ENCODE measurements around the gene ZFYVE27.
A peak's percentile ranks its signal among the peaks of the same experiment; 100 is the strongest.

Gene ZFYVE27

GRCh38 chr10:97736403-97736901 lies 476 bp upstream of the ZFYVE27 start:
- peaks cover 6% of the 10 kb centered on the region for H3K79me1 ChIP-seq (ENCODE audit: low read length)
- no peak overlapping the region for H2BK5ac ChIP-seq (ENCODE audit: low read depth, low read length, poor library complexity)
- no peak overlapping the region for H2BK120ac ChIP-seq (ENCODE audit: insufficient read depth, low read length, poor library complexity)
- H3K27me3 ChIP-seq (ENCODE audit: insufficient read depth, low read length), result no peaks in the 10 kb centered on the region
- H3K4ac ChIP-seq (ENCODE audit: low read depth, low read length), result no peak overlapping the region
- peak overlapping the region; percentile 43 for H3K4me2 ChIP-seq (ENCODE audit: low read length)
- H3K4me3 ChIP-seq (ENCODE audit: low read depth, low read length), result no peak overlapping the region
- no peak overlapping the region for H2AK5ac ChIP-seq (ENCODE audit: low read length)
- no peak overlapping the region for H3K18ac ChIP-seq (ENCODE audit: low read length)
- H3K14ac ChIP-seq (ENCODE audit: low read length), result no peak overlapping the region
- peaks cover 6 to 11% of the 10 kb centered on the region in 2 experiments for H3K36me3 ChIP-seq (ENCODE audit: control insufficient read depth in 1 of 2, insufficient read depth in 2 of 2, low read length in 2 of 2)
- no CpG with 5 or more reads among the region's 13 CpGs for WGBS (ENCODE audit: extremely low coverage, insufficient coverage, insufficient read length)
- no peak overlapping the region for H2BK12ac ChIP-seq (ENCODE audit: low read length)
- no peak overlapping the region for H3K9ac ChIP-seq (ENCODE audit: low read length)
- H3K9me3 ChIP-seq (ENCODE audit: insufficient read depth, low read depth, low read length), result peaks cover 4% of the 10 kb centered on the region
- peaks cover 6 to 9% of the 10 kb centered on the region in 2 experiments for H3K4me1 ChIP-seq (ENCODE audit: control insufficient read depth in 1 of 2, insufficient read depth in 2 of 2, low read length in 2 of 2)
- peak overlapping the region; percentile 67 for H2AFZ ChIP-seq (ENCODE audit: insufficient read depth, low read length, poor library complexity)
- H3K27ac ChIP-seq (ENCODE audit: low read depth, low read length), result no peak overlapping the region
- DNase-seq, result no peak
- H4K91ac ChIP-seq (ENCODE audit: low read depth, low read length), result no peak overlapping the region
- no peak overlapping the region for H3K23ac ChIP-seq (ENCODE audit: low read length)
- peaks cover 9% of the 10 kb centered on the region for H3K79me2 ChIP-seq (ENCODE audit: control insufficient read depth, insufficient read depth, low read length, poor library complexity)
- H4K12ac ChIP-seq (ENCODE audit: low read depth, low read length), result peak overlapping the region; percentile 33
- H4K8ac ChIP-seq (ENCODE audit: low read depth, low read length), result peak overlapping the region; percentile 91

- no CpG with 5 or more reads among the region's 14 CpGs for WGBS (ENCODE audit: extremely low coverage, insufficient coverage, insufficient read length)
- H2AK5ac ChIP-seq (ENCODE audit: low read length), result peak overlapping the region; percentile 50
- no peaks in the 10 kb centered on the region for H3K27me3 ChIP-seq (ENCODE audit: insufficient read depth, low read length)
- peak overlapping the region; percentile 76 for H3K4me2 ChIP-seq (ENCODE audit: low read length)
- no peak overlapping the region for H2BK120ac ChIP-seq (ENCODE audit: insufficient read depth, low read length, poor library complexity)
- H3K79me2 ChIP-seq (ENCODE audit: control insufficient read depth, insufficient read depth, low read length, poor library complexity), result peaks cover 9% of the 10 kb centered on the region
- peak overlapping the region; percentile 21 for H3K18ac ChIP-seq (ENCODE audit: low read length)
- peaks cover 6 to 9% of the 10 kb centered on the region in 2 experiments for H3K4me1 ChIP-seq (ENCODE audit: control insufficient read depth in 1 of 2, insufficient read depth in 2 of 2, low read length in 2 of 2)
- peak overlapping the region; percentile 96 for H4K8ac ChIP-seq (ENCODE audit: low read depth, low read length)
- H4K12ac ChIP-seq (ENCODE audit: low read depth, low read length), result peak overlapping the region; percentile 27
- H3K27ac ChIP-seq (ENCODE audit: low read depth, low read length), result no peak overlapping the region
- H3K4ac ChIP-seq (ENCODE audit: low read depth, low read length), result peak overlapping the region; percentile 50
- no peak overlapping the region for H3K23ac ChIP-seq (ENCODE audit: low read length)
- H4K91ac ChIP-seq (ENCODE audit: low read depth, low read length), result no peak overlapping the region
- H3K9ac ChIP-seq (ENCODE audit: low read length), result peak overlapping the region; percentile 94
- DNase-seq, result no peak
- H3K9me3 ChIP-seq (ENCODE audit: insufficient read depth, low read depth, low read length), result peaks cover 4% of the 10 kb centered on the region
- H2BK12ac ChIP-seq (ENCODE audit: low read length), result no peak overlapping the region
- peak overlapping the region; percentile 96 for H3K4me3 ChIP-seq (ENCODE audit: low read depth, low read length)
- H2AFZ ChIP-seq (ENCODE audit: insufficient read depth, low read length, poor library complexity), result no peak overlapping the region
- no peak overlapping the region for H3K14ac ChIP-seq (ENCODE audit: low read length)
- peaks cover 8 to 12% of the 10 kb centered on the region in 2 experiments for H3K36me3 ChIP-seq (ENCODE audit: control insufficient read depth in 1 of 2, insufficient read depth in 2 of 2, low read length in 2 of 2)
- H2BK5ac ChIP-seq (ENCODE audit: low read depth, low read length, poor library complexity), result no peak overlapping the region
- H3K79me1 ChIP-seq (ENCODE audit: low read length), result peaks cover 6% of the 10 kb centered on the region
Measured at GRCh38 chr10:97737770-97738265, 890 bp downstream of the ZFYVE27 start.

GRCh38 chr10:97738616-97739015 lies 1.7 kb downstream of the ZFYVE27 start:
- H3K14ac ChIP-seq (ENCODE audit: low read length), result no peak overlapping the region
- no peak overlapping the region for H3K4ac ChIP-seq (ENCODE audit: low read depth, low read length)
- H3K18ac ChIP-seq (ENCODE audit: low read length), result no peak overlapping the region
- H3K4me3 ChIP-seq (ENCODE audit: low read depth, low read length), result no peak overlapping the region
- H3K4me2 ChIP-seq (ENCODE audit: low read length), result no peak overlapping the region
- H3K27me3 ChIP-seq (ENCODE audit: insufficient read depth, low read length), result no peaks in the 10 kb centered on the region
- no peak overlapping the region for H3K23ac ChIP-seq (ENCODE audit: low read length)
- H2BK12ac ChIP-seq (ENCODE audit: low read length), result no peak overlapping the region
- DNase-seq, result no peak
- H3K79me1 ChIP-seq (ENCODE audit: low read length), result peaks cover 6% of the 10 kb centered on the region
- no peak overlapping the region for H3K9ac ChIP-seq (ENCODE audit: low read length)
- H3K79me2 ChIP-seq (ENCODE audit: control insufficient read depth, insufficient read depth, low read length, poor library complexity), result peaks cover 9% of the 10 kb centered on the region
- H2BK120ac ChIP-seq (ENCODE audit: insufficient read depth, low read length, poor library complexity), result no peak overlapping the region
- no peak overlapping the region for H2BK5ac ChIP-seq (ENCODE audit: low read depth, low read length, poor library complexity)
- H3K4me1 ChIP-seq (ENCODE audit: control insufficient read depth in 1 of 2, insufficient read depth in 2 of 2, low read length in 2 of 2), result peaks cover 6 to 9% of the 10 kb centered on the region in 2 experiments
- WGBS (ENCODE audit: extremely low coverage, insufficient coverage, insufficient read length), result no CpG with 5 or more reads among the region's 4 CpGs
- H3K9me3 ChIP-seq (ENCODE audit: insufficient read depth, low read depth, low read length), result peaks cover 4% of the 10 kb centered on the region
- H3K27ac ChIP-seq (ENCODE audit: low read depth, low read length), result no peak overlapping the region
- no peak overlapping the region for H2AK5ac ChIP-seq (ENCODE audit: low read length)
- peaks cover 13 to 20% of the 10 kb centered on the region in 2 experiments for H3K36me3 ChIP-seq (ENCODE audit: control insufficient read depth in 1 of 2, insufficient read depth in 2 of 2, low read length in 2 of 2)
- no peak overlapping the region for H2AFZ ChIP-seq (ENCODE audit: insufficient read depth, low read length, poor library complexity)
- no peak overlapping the region for H4K8ac ChIP-seq (ENCODE audit: low read depth, low read length)
- no peak overlapping the region for H4K12ac ChIP-seq (ENCODE audit: low read depth, low read length)
- H4K91ac ChIP-seq (ENCODE audit: low read depth, low read length), result no peak overlapping the region

GRCh38 chr10:97740613-97741012 lies 3.7 kb downstream of the ZFYVE27 start:
- no peak overlapping the region for H4K12ac ChIP-seq (ENCODE audit: low read depth, low read length)

More at GRCh38 chr10:97740613-97741012, 3.7 kb downstream of the ZFYVE27 start:
- H3K4me1 ChIP-seq (ENCODE audit: control insufficient read depth in 1 of 2, insufficient read depth in 2 of 2, low read length in 2 of 2), result peaks cover 6 to 9% of the 10 kb centered on the region in 2 experiments
- H2BK5ac ChIP-seq (ENCODE audit: low read depth, low read length, poor library complexity), result no peak overlapping the region
- peaks cover 4% of the 10 kb centered on the region for H3K9me3 ChIP-seq (ENCODE audit: insufficient read depth, low read depth, low read length)
- H3K4ac ChIP-seq (ENCODE audit: low read depth, low read length), result no peak overlapping the region
- H3K4me3 ChIP-seq (ENCODE audit: low read depth, low read length), result no peak overlapping the region
- H3K4me2 ChIP-seq (ENCODE audit: low read length), result no peak overlapping the region
- no peak overlapping the region for H3K14ac ChIP-seq (ENCODE audit: low read length)
- peaks cover 6% of the 10 kb centered on the region for H3K79me1 ChIP-seq (ENCODE audit: low read length)
- no peak overlapping the region for H3K18ac ChIP-seq (ENCODE audit: low read length)
- no peaks in the 10 kb centered on the region for H3K27me3 ChIP-seq (ENCODE audit: insufficient read depth, low read length)
- H3K36me3 ChIP-seq (ENCODE audit: control insufficient read depth in 1 of 2, insufficient read depth in 2 of 2, low read length in 2 of 2), result peaks cover 18 to 31% of the 10 kb centered on the region in 2 experiments
- H3K79me2 ChIP-seq (ENCODE audit: control insufficient read depth, insufficient read depth, low read length, poor library complexity), result peaks cover 9% of the 10 kb centered on the region
- H2BK12ac ChIP-seq (ENCODE audit: low read length), result no peak overlapping the region
- H2AK5ac ChIP-seq (ENCODE audit: low read length), result no peak overlapping the region
- H4K8ac ChIP-seq (ENCODE audit: low read depth, low read length), result no peak overlapping the region
- DNase-seq, result no peak
- no peak overlapping the region for H4K91ac ChIP-seq (ENCODE audit: low read depth, low read length)
- no peak overlapping the region for H3K27ac ChIP-seq (ENCODE audit: low read depth, low read length)
- no peak overlapping the region for H2AFZ ChIP-seq (ENCODE audit: insufficient read depth, low read length, poor library complexity)
- H3K23ac ChIP-seq (ENCODE audit: low read length), result no peak overlapping the region
- no peak overlapping the region for H3K9ac ChIP-seq (ENCODE audit: low read length)
- no peak overlapping the region for H2BK120ac ChIP-seq (ENCODE audit: insufficient read depth, low read length, poor library complexity)
- no CpG with 5 or more reads among the region's 2 CpGs for WGBS (ENCODE audit: extremely low coverage, insufficient coverage, insufficient read length)

All from trophoblast cell (in vitro differentiated cells and primary cell).